ENCODE measurements around the gene TARS2. TPM values are rescaled to one million over a fixed set of nuclear protein-coding genes. Genes with fewer than 3 reads are reported as not detected.

Gene TARS2
- 16.0 and 20.5 TPM in 2 replicates for total RNA-seq

DNA sequence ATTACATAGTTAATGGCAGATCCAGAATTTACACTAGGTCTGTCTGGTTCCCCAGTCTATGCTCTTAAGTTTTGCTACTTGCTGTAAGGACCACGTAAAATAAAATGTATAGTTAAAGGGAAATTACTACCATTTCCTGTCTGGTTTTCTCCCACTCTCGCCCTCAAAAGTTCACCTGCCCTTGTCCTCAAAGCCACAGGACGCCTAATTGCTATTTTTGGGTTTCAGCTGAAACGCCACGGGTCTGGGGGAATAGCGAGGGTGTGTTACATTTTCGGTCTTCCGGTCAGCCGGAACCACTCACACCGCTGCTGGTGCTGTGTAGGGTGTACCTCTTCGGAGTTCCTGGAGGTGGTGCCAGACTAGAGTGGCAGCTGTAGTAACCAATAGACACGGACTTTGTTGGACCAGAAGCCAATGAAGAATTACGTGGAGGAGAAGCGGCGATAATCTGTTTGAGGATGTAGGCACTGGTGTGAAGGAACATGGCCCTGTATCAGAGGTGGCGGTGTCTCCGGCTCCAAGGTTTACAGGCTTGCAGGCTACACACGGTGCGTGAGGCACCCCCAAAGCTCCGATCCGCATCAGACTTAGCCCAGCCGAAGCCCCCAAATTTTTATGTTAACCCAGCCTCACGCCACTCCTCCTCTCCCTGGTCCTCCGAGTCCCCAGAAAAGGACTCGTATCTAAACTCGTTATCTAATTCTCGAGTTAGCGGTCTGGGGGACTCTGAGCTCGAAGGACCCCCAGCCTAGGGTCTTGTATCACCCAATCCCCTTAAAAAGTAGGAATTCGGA, at the start of gene TARS2:
TSS of gene TARS2 (plus strand) at position 454 of the 797 bp plus-strand sequence. CDS start at position 486, 32 bp downstream.
- peak; percentile 97 for DNase-seq (ENCODE audit: low read depth)

DNA sequence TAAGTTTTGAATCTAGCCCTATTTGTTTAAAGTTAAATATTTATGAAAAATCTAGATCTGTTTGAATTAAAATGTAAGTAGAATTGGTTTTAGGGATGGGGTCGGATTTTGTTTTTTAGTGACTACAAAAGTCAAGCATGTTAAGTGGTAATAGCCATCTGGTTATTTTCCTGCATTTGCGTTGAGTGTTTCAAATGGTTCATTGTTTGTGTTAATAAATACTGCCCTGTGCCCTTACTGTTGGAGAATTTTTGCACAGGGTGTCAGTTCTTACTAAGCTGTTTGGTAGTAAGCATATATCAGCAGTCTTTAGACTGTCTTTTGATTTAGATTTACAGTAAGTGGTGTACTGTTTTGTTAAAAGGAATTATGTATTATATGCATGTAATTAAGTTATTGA, 46.1 kb upstream of the TARS2 start:
- DNase-seq (ENCODE audit: low read depth) = no peak

DNA sequence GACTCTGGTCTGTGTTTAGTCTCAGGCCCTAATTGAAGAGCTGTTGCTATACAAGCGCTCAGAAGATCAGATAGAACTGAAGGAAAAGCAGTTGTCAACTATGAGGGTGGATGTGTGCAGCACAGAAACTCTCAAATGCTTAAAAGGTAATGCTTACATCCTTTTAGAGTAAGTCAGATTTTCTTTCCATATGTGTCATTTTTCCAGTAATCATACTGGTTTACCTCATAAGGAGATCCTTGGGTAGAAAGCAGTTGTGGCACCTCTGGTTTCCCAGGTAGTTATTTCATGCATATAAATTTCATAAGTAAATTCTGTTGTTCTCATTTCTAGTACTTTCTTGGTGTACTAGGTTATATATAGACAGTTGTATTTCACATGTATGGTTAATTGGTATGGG, 43.0 kb upstream of the TARS2 start:
- no peak for DNase-seq (ENCODE audit: low read depth)

DNA sequence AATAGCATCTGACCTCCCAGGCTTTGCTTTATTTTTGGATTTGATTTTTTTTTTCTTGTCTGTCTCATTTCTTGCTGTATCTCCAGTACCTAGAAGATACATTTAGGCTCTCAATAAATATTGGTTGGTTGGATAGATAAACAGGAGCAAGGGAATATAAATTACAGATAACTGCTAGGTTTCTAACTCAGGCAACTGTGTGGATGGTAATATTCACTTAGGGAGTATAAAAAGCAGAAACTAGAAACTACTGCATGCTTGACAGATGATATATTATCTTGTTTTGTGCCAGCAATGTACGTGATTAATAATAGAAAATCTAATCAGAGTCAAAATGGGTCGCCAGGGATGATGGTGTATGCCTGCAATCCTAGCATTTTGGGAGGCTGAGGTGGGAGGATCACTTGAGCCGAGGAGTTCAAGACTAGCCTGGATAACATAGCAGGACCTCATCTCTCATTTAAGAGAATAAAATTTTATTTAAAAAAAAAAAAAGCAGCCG, 31.0 kb upstream of the TARS2 start:
- no peak for DNase-seq (ENCODE audit: low read depth)

- DNase-seq (ENCODE audit: low read depth) = peak; percentile 58
Observed at GRCh38 chr1:150464422-150464826, 22.8 kb upstream of the TARS2 start.

DNA sequence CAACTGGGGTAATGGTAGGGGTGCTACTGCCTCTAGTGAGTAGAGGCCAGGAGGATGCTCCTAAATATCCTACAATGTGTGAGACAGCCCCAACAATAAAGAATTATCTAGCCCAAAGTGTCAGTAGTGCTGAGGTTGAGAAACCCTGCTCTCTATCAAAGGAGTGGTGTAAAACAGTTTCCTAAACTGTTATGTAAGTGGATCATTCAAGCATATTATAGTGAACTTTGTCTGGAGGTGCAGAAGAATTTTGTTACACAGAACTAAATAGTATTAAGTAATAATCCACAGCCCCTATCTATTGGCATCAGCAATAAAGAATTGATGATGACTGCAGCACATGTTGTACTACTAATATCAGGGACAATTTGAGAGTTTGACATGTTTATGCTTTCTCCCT, 20.3 kb upstream of the TARS2 start:
- DNase-seq (ENCODE audit: low read depth) = no peak

DNA sequence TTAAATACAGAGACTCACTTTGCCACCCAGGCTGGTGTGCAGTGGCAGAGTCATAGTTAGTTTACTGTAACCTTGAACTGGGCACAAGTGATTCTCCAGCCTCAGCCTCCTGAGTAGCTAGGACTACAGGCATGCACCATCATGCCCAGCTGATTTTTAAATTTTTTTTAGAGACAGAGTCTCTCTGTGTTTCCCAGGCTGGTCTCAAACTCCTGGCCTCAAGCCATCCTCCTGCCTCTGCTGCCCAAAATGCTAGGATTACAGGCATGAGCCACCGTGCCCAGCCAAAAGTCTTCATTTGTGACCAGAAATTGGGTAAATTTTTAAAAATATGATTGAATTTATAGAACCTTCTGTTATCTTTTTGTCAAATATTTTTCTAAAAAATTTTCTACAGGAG, 17.9 kb upstream of the TARS2 start:
- no peak for DNase-seq (ENCODE audit: low read depth)

DNA sequence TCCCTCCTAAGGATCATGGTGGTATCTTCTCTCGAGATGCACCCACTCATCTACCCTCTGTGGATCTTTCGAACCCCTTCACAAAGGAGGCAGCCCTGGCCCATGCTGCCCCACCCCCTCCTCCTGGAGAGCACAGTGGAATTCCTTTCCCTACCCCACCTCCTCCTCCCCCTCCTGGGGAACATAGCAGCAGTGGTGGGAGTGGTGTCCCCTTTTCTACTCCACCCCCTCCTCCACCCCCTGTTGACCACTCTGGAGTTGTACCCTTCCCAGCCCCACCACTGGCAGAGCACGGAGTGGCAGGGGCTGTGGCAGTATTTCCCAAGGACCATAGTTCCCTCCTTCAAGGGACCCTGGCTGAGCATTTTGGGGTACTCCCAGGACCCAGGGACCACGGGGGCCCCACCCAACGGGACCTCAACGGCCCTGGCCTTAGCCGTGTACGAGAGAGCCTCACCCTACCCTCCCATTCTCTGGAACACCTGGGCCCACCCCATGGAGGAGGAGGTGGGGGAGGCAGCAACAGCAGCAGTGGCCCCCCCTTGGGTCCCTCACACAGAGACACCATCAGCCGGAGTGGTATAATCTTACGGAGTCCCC, 14.5 kb upstream of the TARS2 start:
- no peak for DNase-seq (ENCODE audit: low read depth)

- no peak for DNase-seq (ENCODE audit: low read depth)
Observed at GRCh38 chr1:150473659-150474058, 13.6 kb upstream of the TARS2 start.

DNA sequence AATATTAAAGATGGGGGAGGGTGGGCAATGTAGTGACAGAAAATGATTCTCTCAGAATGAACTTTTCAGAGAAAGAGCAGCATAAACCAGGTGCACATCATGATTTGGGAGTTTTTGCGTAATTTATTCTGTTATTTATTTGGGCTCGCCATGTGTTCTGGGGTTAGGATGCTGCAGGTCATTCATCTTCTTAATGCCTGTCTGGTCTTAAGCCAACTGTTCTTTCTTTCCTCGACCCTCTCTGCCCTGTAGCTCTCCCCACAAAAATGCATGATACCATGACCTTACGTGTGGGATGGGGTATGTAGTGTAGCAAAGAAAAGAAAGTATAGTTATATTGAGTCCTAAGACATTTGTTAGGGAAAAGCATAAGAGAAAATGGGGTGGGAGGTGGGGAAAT, 12.3 kb upstream of the TARS2 start:
- DNase-seq (ENCODE audit: low read depth) = no peak

GRCh38 chr1:150476754-150477153, 10.5 kb upstream of the TARS2 start:
- DNase-seq (ENCODE audit: low read depth) = no peak

DNA sequence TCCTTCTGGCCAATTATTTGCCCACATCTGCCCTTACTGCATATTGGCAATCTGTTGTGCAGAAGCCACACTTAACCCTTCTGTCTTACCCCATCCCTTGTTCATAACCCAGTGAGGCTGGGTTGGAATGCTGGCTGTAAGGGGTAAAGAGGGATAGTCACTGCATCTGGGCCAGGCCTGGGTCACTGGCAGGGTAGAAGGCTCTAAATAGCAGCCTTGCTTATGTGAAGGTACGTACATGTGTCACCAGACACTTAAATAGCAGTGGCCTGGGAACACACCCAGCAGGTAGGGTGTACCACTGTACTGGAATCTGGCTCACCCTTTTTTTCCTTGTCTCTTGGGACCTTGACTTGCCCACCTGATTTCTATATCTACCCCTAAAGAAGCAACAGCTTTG, 9.9 kb upstream of the TARS2 start:
- DNase-seq (ENCODE audit: low read depth) = no peak

GRCh38 chr1:150477733-150478132, 9.5 kb upstream of the TARS2 start:
- peak; percentile 30 for DNase-seq (ENCODE audit: low read depth)

GRCh38 chr1:150479370-150479769, 7.8 kb upstream of the TARS2 start:
- DNase-seq (ENCODE audit: low read depth) = no peak

- DNase-seq (ENCODE audit: low read depth) = no peak
Observed at GRCh38 chr1:150479927-150480352, 7.3 kb upstream of the TARS2 start.

DNA sequence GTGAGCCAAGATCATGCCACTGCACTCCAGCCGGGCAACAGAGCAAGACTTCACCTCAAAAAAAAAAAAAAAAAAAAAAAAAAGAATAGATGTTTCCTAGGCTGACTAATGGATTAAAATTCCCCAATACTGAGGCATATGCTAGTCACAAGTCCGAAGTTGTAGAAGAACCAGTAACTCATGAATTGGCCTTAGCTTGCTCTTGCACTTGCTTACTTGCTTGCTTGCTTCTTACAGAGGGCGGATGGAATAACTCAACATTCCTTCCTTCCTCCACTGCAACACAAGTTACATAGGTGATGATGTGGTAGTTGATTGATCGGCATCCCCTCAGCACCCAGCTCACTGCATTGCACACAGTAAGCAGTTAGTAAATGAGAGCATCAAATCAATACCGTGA, 2.8 kb upstream of the TARS2 start:
- peak; percentile 18 for DNase-seq (ENCODE audit: low read depth)

GRCh38 chr1:150484861-150485260, 2.4 kb upstream of the TARS2 start:
- DNase-seq (ENCODE audit: low read depth) = peak; percentile 41

GRCh38 chr1:150487763-150488115, 520 bp downstream of the TARS2 start:
- no peak for DNase-seq (ENCODE audit: low read depth)

DNA sequence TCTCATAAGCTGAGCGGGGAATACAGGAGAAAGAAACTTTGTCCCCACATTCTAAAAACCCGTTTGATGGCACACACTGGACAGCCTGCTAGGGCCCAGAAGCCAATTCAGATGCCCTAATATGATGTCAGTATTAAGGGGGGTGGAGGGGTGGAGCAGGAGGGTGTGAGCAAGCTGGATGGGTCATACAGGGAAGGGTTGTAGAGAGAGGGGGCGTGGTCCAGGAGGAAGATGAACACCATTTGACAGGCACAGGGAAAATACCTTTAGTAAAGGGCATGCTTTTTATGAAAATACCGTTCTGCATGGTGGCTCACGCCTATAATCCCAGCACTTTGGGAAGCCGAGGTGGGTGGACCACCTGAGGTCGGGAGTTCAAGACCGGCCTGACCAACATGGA, 6.0 kb downstream of the TARS2 start:
- DNase-seq (ENCODE audit: low read depth) = no peak

DNA sequence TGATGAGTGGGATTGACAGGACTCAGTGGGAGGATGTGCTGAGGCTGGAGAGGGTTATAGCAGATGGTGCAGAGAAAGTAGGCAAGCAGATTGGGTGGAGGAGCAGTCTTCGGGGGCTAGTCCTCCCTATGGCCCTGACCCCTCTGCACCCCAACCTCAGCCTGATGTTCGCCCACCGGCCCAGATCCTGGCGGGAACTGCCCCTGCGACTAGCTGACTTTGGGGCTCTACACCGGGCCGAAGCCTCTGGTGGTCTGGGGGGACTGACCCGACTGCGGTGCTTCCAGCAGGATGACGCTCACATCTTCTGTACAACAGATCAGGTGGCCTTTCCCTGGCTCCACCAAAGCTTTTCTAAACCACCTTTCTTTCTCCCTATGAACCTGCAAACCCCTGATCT, 11.1 kb downstream of the TARS2 start:
- DNase-seq (ENCODE audit: low read depth) = no peak

GRCh38 chr1:150505431-150505830, 18.2 kb downstream of the TARS2 start:
- no peak for DNase-seq (ENCODE audit: low read depth)

- peak; percentile 69 for DNase-seq (ENCODE audit: low read depth)
Observed at GRCh38 chr1:150507912-150508864, 21.0 kb downstream of the TARS2 start, which contains the start of gene ECM1. Gene ECM1 (plus strand): TSS chr1:150508109. CDS start chr1:150508210, 101 bp downstream.

Measured in renal cortical epithelial cell (primary cell).